Right lobe of liver (tissue), 6 donors: Measurements from ENCODE around the gene ITPK1. TPM values are rescaled to one million over a fixed set of nuclear protein-coding genes. Genes with fewer than 3 reads are reported as not detected.

ENCODE experiments used
- ATAC-seq, 4 donors: fragments of 200-7000 bp; cut with Tn5 transposase; one replicate each; pipeline ENCODE4 v1.9.1; 2020; ENCODE audit warnings: mild to moderate bottlenecking in 4 of 4, moderate library complexity in 4 of 4
- DNase-seq, 3 donors: peaks; one replicate each; pipeline ENCODE4 v3.0.0-alpha.2; 2020
- H3K27ac ChIP-seq, 3 donors: fragments of 200-600 bp; one replicate each; pipeline ENCODE4 v1.8.0; 2022
- H3K27me3 ChIP-seq, 2 donors: fragments of 200-600 bp; one replicate each; pipeline ENCODE4 v1.8.0; 2022
- H3K36me3 ChIP-seq, 4 donors: fragments of 200-600 bp; sonication (generic) in 1 of 4; one replicate each; pipeline versions ENCODE4 v1.5.1 to v1.8.0; 2017 to 2022; ENCODE audit warnings: control low read depth in 1 of 4
- H3K4me1 ChIP-seq, 4 donors: fragments of 200-600 bp; sonication (generic) in 1 of 4; one replicate each; pipeline versions ENCODE4 v1.5.1 to v1.8.0; 2017 to 2022; ENCODE audit warnings: control low read depth in 1 of 4
- H3K4me3 ChIP-seq, 3 donors: fragments of 200-600 bp; one replicate each; pipeline ENCODE4 v1.8.0; 2022
- H3K9me3 ChIP-seq, 4 donors: fragments of 200-600 bp; sonication (generic) in 1 of 4; one replicate each; pipeline versions ENCODE4 v1.5.1 to v1.8.0; 2017 to 2022; ENCODE audit warnings: control low read depth in 1 of 4
- CTCF ChIP-seq, 4 donors: fragments of 200-600 bp in 3 of 4; fragments of 450-650 bp in 1 of 4; IDR thresholded peaks; one replicate each; pipeline versions ENCODE4 v1.5.1 to v1.8.0; 2016 to 2022; ENCODE audit warnings: antibody characterized with exemption in 4 of 4, mild to moderate bottlenecking in 2 of 4
- POLR2A ChIP-seq: fragments of 450-650 bp; IDR thresholded peaks from one replicate; pipeline ENCODE4 v1.6.1; 2017; ENCODE audit warnings: antibody characterized with exemption, mild to moderate bottlenecking
- WGBS: methylation state at CpG from one replicate; pipeline ENCODE4 v1.1.6; 2018; ENCODE audit warnings: low coverage, low lambda C conversion rate; ENCODE audit not compliant: insufficient coverage; ENCODE audit errors: missing lambda C conversion rate; 5-methylcytosine and 5-hydroxymethylcytosine counted together
- intact Hi-C, 2 donors: fragments of 100-400 bp; cut with DNase I; formaldehyde crosslinking; loops; one replicate each; pipeline versions ENCODE4 v1.11.2 to v1.14.1; 2022
- total RNA-seq, 6 experiments: library from RNA; depleted of rRNA in 2 of 6; stranded (reverse); fragments of >200 nt in 2 of 6; fragmentation: NEBNext Ultra II Directional in 3 of 6; extraction: Animal tissue kit (Norgen Biotek cat#: 25700) in 3 of 6; gene quantifications; one replicate each; pipeline versions ENCODE4 v1.1.0 to v1.2.4, GENCODE V29; 2016 to 2023
- donor health status: DM: no; HTN: yes; CAD: no.
- donor health status: DM: no; HTN: no; CAD: no.
- donor health status: DM: no; HTN: no; CAD: no.
- donor health status: DM: no; HTN: yes; CAD: no.
- donor health status: DM: no; HTN: yes; CAD: no.

ITPK1 gene
- total RNA-seq, 6 experiments from 2014 or later = 28.4 to 61.0 (median 40.0) TPM

DNA sequence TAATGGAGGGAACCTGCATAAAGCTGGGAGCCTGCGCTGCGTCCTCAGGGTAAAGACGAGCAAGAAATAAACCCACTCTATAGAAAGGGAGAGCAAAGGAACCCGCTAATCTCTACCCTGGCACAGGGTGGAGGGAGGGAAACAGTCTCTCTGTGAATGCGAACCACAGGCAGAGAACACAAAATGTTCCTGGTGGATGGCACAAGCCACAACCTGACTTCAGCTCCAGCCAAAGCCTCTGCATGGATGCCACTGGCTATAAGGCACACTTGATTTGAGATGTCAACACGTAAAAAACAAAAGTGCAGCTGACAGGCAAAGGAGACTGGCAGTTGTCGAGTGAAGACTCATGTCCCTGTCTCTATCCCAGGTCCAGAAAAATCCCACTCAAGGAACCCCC, 160.3 kb downstream of the ITPK1 start:
- ATAC-seq (no peak), DNase-seq (no peak)
- Histone ChIP-seq H3K4me1 (no peaks in the 10 kb centered on the region), H3K27me3 (no peaks in the 10 kb centered on the region), H3K9me3 (no peaks in the 10 kb centered on the region), H3K4me3 (no peak overlapping the region), H3K27ac (no peak overlapping the region), H3K36me3 (peaks cover 0 to 33% (median 5%) of the 10 kb centered on the region in 4 donors)
- TF ChIP-seq CTCF (IDR thresholded peaks at IDR 0.05) (no peak), POLR2A (no peak)
- intact Hi-C loops = loop anchor here in 1 of 2 donors (10.0 kb wide), 1 partner anchor 189 kb away; no protein-coding TSS in a partner anchor
- WGBS = 91% methylated on average over 6 of the region's 7 CpGs

DNA sequence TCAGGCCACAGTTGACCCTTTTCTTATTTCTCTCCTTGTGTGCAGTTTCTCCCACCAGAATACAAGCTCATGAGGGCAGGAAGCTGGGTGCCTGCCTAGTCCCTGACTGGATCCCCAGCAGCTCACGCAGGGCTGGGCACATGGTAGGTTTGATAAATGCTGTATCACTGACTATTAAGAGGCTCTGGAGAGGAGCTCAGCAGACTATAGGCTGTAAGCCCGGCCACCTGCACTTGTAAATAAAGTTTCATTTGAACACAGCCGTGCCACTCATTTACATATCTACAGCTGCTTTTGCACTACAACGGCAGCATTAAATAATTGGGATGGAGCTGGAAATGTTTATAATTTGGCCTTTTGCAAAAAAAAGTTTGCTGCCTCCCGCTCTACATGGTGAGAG, 160.8 kb downstream of the ITPK1 start:
- TF ChIP-seq POLR2A = no peak
- no peak for TF ChIP-seq CTCF (IDR thresholded peaks at IDR 0.05)
- Histone ChIP-seq H3K9me3 (no peaks in the 10 kb centered on the region), H3K36me3 (peaks cover 0 to 33% (median 5%) of the 10 kb centered on the region in 4 donors), H3K4me1 (no peaks in the 10 kb centered on the region), H3K4me3 (no peak overlapping the region), H3K27ac (no peak overlapping the region), H3K27me3 (no peaks in the 10 kb centered on the region)
- ATAC-seq = no peak
- no peak for DNase-seq
- 80% methylated on average over 4 of the region's 5 CpGs for WGBS
- intact Hi-C loops = loop anchor here (5.0 to 10.0 kb wide), 2 partner anchors 152 to 190 kb away; no protein-coding TSS in a partner anchor

- no peak overlapping the region for H3K27ac ChIP-seq
Observed at GRCh38 chr14:92953526-92953925, 162.2 kb downstream of the ITPK1 start.

GRCh38 chr14:92952481-92953298, 163.0 kb downstream of the ITPK1 start:
- Histone ChIP-seq H3K36me3 (peaks cover 0 to 25% (median 5%) of the 10 kb centered on the region in 4 donors), H3K4me3 (no peak overlapping the region), H3K27ac (no peak overlapping the region), H3K27me3 (no peaks in the 10 kb centered on the region), H3K4me1 (no peaks in the 10 kb centered on the region), H3K9me3 (no peaks in the 10 kb centered on the region)
- DNase-seq (no peak), ATAC-seq (peak in 1 of 4 donors; percentile 9)
- intact Hi-C loops = loop anchor here (5.0 to 10.0 kb wide), 2 partner anchors 155 to 192 kb away; no protein-coding TSS in a partner anchor
- WGBS = 81% methylated on average over 9 of the region's 32 CpGs
- TF ChIP-seq POLR2A = no peak
- no peak for TF ChIP-seq CTCF (IDR thresholded peaks at IDR 0.05)

More at GRCh38 chr14:92953526-92953925, 162.2 kb downstream of the ITPK1 start:
- no peak for ATAC-seq
- H3K27me3 ChIP-seq = no peaks in the 10 kb centered on the region
- intact Hi-C loops = loop anchor here (5.0 to 10.0 kb wide), 2 partner anchors 154 to 191 kb away; no protein-coding TSS in a partner anchor
- no peaks in the 10 kb centered on the region for H3K9me3 ChIP-seq
- peaks cover 0 to 33% (median 5%) of the 10 kb centered on the region in 4 donors for H3K36me3 ChIP-seq
- peak in 1 of 3 donors; percentile 40 for DNase-seq
- 69% methylated on average over 3 of the region's 6 CpGs for WGBS
- H3K4me1 ChIP-seq = no peaks in the 10 kb centered on the region
- no peak overlapping the region for H3K4me3 ChIP-seq
- no peak for TF ChIP-seq POLR2A
- no peak for TF ChIP-seq CTCF (IDR thresholded peaks at IDR 0.05)
